ENCODE data around the gene FKBP1C.
"Not testable (repeated sequence)": the region's sequence is repeated elsewhere in the genome, so short reads cannot be mapped to it uniquely, and the experiment has no call there.

Gene FKBP1C

GRCh38 chr6:63227928-63228894 lies 16.9 kb downstream of the FKBP1C start:
- not testable (repeated sequence) for H3K27ac ChIP-seq (ENCODE audit: low read depth, low read length); H3K27me3 ChIP-seq (ENCODE audit: control insufficient read depth, insufficient read depth, low read length); H3K4me1 ChIP-seq (ENCODE audit: control insufficient read depth, insufficient read depth, low read length); H3K9ac ChIP-seq (ENCODE audit: low read length); H3K4me3 ChIP-seq (ENCODE audit: low read length); H3K36me3 ChIP-seq (ENCODE audit: control insufficient read depth, insufficient read depth, low read length)

- H3K36me3 ChIP-seq (ENCODE audit: control insufficient read depth, insufficient read depth, low read length); H3K9ac ChIP-seq (ENCODE audit: low read length); H3K27me3 ChIP-seq (ENCODE audit: control insufficient read depth, insufficient read depth, low read length); H3K4me3 ChIP-seq (ENCODE audit: low read length); H3K4me1 ChIP-seq (ENCODE audit: control insufficient read depth, insufficient read depth, low read length); H3K27ac ChIP-seq (ENCODE audit: low read depth, low read length): not testable (repeated sequence)
These were observed 18.8 kb downstream of the FKBP1C start for GRCh38 chr6:63230027-63230426.

GRCh38 chr6:63230511-63230910 lies 19.2 kb downstream of the FKBP1C start:
- H3K9ac ChIP-seq (ENCODE audit: low read length); H3K4me1 ChIP-seq (ENCODE audit: control insufficient read depth, insufficient read depth, low read length); H3K27me3 ChIP-seq (ENCODE audit: control insufficient read depth, insufficient read depth, low read length); H3K36me3 ChIP-seq (ENCODE audit: control insufficient read depth, insufficient read depth, low read length); H3K27ac ChIP-seq (ENCODE audit: low read depth, low read length); H3K4me3 ChIP-seq (ENCODE audit: low read length): not testable (repeated sequence)

GRCh38 chr6:63236398-63236817 lies 25.1 kb downstream of the FKBP1C start:
- Histone ChIP-seq H3K4me1 (ENCODE audit: control insufficient read depth, insufficient read depth, low read length) (no peaks in the 10 kb centered on the region), H3K36me3 (ENCODE audit: control insufficient read depth, insufficient read depth, low read length) (no peaks in the 10 kb centered on the region), H3K4me3 (ENCODE audit: low read length) (no peak overlapping the region), H3K9ac (ENCODE audit: low read length) (no peak overlapping the region), H3K27ac (ENCODE audit: low read depth, low read length) (no peak overlapping the region), H3K27me3 (ENCODE audit: control insufficient read depth, insufficient read depth, low read length) (no peaks in the 10 kb centered on the region)

GRCh38 chr6:63245420-63245819 lies 34.2 kb downstream of the FKBP1C start:
- no peak overlapping the region for H3K4me3 ChIP-seq (ENCODE audit: low read length)
- no peaks in the 10 kb centered on the region for H3K36me3 ChIP-seq (ENCODE audit: control insufficient read depth, insufficient read depth, low read length)

GRCh38 chr6:63245909-63246308 lies 34.6 kb downstream of the FKBP1C start:
- Histone ChIP-seq H3K27ac (ENCODE audit: low read depth, low read length) (no peak overlapping the region), H3K4me1 (ENCODE audit: control insufficient read depth, insufficient read depth, low read length) (no peaks in the 10 kb centered on the region), H3K4me3 (ENCODE audit: low read length) (no peak overlapping the region), H3K36me3 (ENCODE audit: control insufficient read depth, insufficient read depth, low read length) (no peaks in the 10 kb centered on the region), H3K9ac (ENCODE audit: low read length) (no peak overlapping the region), H3K27me3 (ENCODE audit: control insufficient read depth, insufficient read depth, low read length) (no peaks in the 10 kb centered on the region)

More at GRCh38 chr6:63245420-63245819, 34.2 kb downstream of the FKBP1C start:
- H3K27me3 ChIP-seq (ENCODE audit: control insufficient read depth, insufficient read depth, low read length) = no peaks in the 10 kb centered on the region
- no peak overlapping the region for H3K27ac ChIP-seq (ENCODE audit: low read depth, low read length)
- no peak overlapping the region for H3K9ac ChIP-seq (ENCODE audit: low read length)
- H3K4me1 ChIP-seq (ENCODE audit: control insufficient read depth, insufficient read depth, low read length) = no peaks in the 10 kb centered on the region

GRCh38 chr6:63246581-63246980 lies 35.3 kb downstream of the FKBP1C start:
- H3K27me3 ChIP-seq (ENCODE audit: control insufficient read depth, insufficient read depth, low read length) = no peaks in the 10 kb centered on the region
- no peaks in the 10 kb centered on the region for H3K36me3 ChIP-seq (ENCODE audit: control insufficient read depth, insufficient read depth, low read length)
- H3K4me1 ChIP-seq (ENCODE audit: control insufficient read depth, insufficient read depth, low read length) = no peaks in the 10 kb centered on the region
- no peak overlapping the region for H3K27ac ChIP-seq (ENCODE audit: low read depth, low read length)
- no peak overlapping the region for H3K4me3 ChIP-seq (ENCODE audit: low read length)
- no peak overlapping the region for H3K9ac ChIP-seq (ENCODE audit: low read length)

- Histone ChIP-seq H3K27me3 (ENCODE audit: control insufficient read depth, insufficient read depth, low read length) (no peaks in the 10 kb centered on the region), H3K4me1 (ENCODE audit: control insufficient read depth, insufficient read depth, low read length) (no peaks in the 10 kb centered on the region), H3K4me3 (ENCODE audit: low read length) (no peak overlapping the region), H3K9ac (ENCODE audit: low read length) (no peak overlapping the region), H3K27ac (ENCODE audit: low read depth, low read length) (no peak overlapping the region), H3K36me3 (ENCODE audit: control insufficient read depth, insufficient read depth, low read length) (no peaks in the 10 kb centered on the region)
These were observed 38.7 kb downstream of the FKBP1C start for GRCh38 chr6:63249875-63250482.

GRCh38 chr6:63259153-63259552 lies 47.9 kb downstream of the FKBP1C start:
- H3K27ac ChIP-seq (ENCODE audit: low read depth, low read length) = no peak overlapping the region
- H3K4me3 ChIP-seq (ENCODE audit: low read length) = no peak overlapping the region
- H3K9ac ChIP-seq (ENCODE audit: low read length) = no peak overlapping the region
- H3K27me3 ChIP-seq (ENCODE audit: control insufficient read depth, insufficient read depth, low read length) = no peaks in the 10 kb centered on the region
- H3K36me3 ChIP-seq (ENCODE audit: control insufficient read depth, insufficient read depth, low read length) = no peaks in the 10 kb centered on the region
- H3K4me1 ChIP-seq (ENCODE audit: control insufficient read depth, insufficient read depth, low read length) = no peaks in the 10 kb centered on the region

GRCh38 chr6:63261820-63262219 lies 50.6 kb downstream of the FKBP1C start:
- no peaks in the 10 kb centered on the region for H3K4me1 ChIP-seq (ENCODE audit: control insufficient read depth, insufficient read depth, low read length)
- no peak overlapping the region for H3K4me3 ChIP-seq (ENCODE audit: low read length)
- H3K27me3 ChIP-seq (ENCODE audit: control insufficient read depth, insufficient read depth, low read length) = no peaks in the 10 kb centered on the region
- H3K36me3 ChIP-seq (ENCODE audit: control insufficient read depth, insufficient read depth, low read length) = no peaks in the 10 kb centered on the region
- H3K9ac ChIP-seq (ENCODE audit: low read length) = no peak overlapping the region
- no peak overlapping the region for H3K27ac ChIP-seq (ENCODE audit: low read depth, low read length)
